GM12875 (cell line): ENCODE data around the gene SVBP.
"Not testable (repeated sequence)": the region's sequence is repeated elsewhere in the genome, so short reads cannot be mapped to it uniquely, and the experiment has no call there.

Experiments
- H3K4me3 ChIP-seq: one replicate; pipeline ENCODE4 v1.5.1; 2011; ENCODE audit warnings: low read depth, low read length, control low read depth
- CTCF ChIP-seq: IDR thresholded peaks from 2 replicates; pipeline ENCODE4 v1.5.1; 2011; ENCODE audit warnings: low read depth, mild to moderate bottlenecking, control low read depth, inconsistent platforms, low read length, moderate library complexity, borderline replicate concordance; ENCODE audit not compliant: insufficient read depth

SVBP gene, protein sequence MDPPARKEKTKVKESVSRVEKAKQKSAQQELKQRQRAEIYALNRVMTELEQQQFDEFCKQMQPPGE

GRCh38 chr1:42816585-42817439, at the start of gene SVBP, which contains the start of gene ERMAP:
TSS of gene SVBP (minus strand) at chr1:42817397. CDS start at chr1:42816544, 853 bp downstream.
TSS of gene ERMAP (plus strand) at chr1:42817122. CDS start at chr1:42830449, 13,327 bp downstream.
- H3K4me3 ChIP-seq: peak within 1 kb of the TSS; percentile 94
- no peak for TF ChIP-seq CTCF

GRCh38 chr1:42866549-42866948, 49.4 kb upstream of the SVBP start:
- TF ChIP-seq CTCF: no peak
- H3K4me3 ChIP-seq: no peak overlapping the region

- TF ChIP-seq CTCF: no peak
Observed at GRCh38 chr1:42861014-42861399, 43.8 kb upstream of the SVBP start.

DNA sequence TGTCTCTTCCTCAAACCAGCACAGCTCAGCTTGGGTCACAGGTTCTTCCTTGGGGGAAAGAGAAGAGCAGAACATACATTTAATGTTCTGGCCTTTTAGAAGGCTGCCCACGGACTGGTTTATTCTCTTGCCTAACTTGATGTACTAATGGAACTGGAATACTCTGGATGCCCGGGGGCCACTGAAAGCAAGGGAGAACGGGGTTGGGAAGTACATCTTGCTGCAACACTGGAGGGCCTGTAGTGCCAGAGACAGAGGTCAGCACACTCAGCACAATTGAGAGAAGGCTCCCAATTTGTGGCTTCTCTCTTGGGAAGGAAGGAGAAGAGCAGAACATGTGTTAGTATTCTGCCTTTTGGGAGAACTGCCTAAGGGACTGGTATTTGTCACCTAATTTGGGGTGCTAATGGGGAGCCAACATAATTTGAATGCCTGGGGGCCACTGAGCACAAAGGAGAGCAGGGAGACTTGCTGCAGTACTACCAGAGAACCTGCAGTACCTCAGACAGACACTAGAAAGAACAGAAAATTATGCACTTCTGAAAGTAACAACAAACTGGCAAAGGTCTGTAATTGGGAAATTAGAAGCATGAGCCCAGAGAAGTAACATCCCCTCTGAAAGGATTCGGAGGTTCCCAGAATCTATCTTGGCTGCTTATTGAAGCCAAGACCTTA, 43.3 kb upstream of the SVBP start:
- no peak overlapping the region for H3K4me3 ChIP-seq
- TF ChIP-seq CTCF: peak; percentile 9; the same call in 1 of the 2 replicates

More at GRCh38 chr1:42861014-42861399, 43.8 kb upstream of the SVBP start:
- H3K4me3 ChIP-seq: no peak overlapping the region

GRCh38 chr1:42859366-42859765, 42.2 kb upstream of the SVBP start:
- not testable (repeated sequence) for H3K4me3 ChIP-seq

DNA sequence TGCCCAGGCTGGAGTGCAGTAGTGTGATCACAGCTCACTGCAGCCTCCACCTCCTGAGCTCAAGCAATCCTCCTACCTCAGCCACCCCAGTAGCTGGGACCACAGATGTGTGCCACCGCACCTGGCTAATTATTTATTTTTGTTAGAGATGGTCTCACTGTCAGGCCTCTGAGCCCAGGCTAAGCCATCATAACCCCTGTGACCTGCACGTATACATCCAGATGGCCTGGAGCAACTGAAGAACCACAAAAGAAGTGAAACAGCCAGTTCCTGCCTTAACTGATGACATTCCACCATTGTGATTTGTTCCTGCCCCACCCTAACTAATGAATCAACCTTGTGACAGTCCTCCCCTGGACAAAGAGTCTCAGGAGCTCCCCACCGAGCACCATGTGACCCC, 39.4 kb upstream of the SVBP start:
- H3K4me3 ChIP-seq: not testable (repeated sequence)

GRCh38 chr1:42853116-42853884, 36.1 kb upstream of the SVBP start:
- no peak overlapping the region for H3K4me3 ChIP-seq
- TF ChIP-seq CTCF: no peak

DNA sequence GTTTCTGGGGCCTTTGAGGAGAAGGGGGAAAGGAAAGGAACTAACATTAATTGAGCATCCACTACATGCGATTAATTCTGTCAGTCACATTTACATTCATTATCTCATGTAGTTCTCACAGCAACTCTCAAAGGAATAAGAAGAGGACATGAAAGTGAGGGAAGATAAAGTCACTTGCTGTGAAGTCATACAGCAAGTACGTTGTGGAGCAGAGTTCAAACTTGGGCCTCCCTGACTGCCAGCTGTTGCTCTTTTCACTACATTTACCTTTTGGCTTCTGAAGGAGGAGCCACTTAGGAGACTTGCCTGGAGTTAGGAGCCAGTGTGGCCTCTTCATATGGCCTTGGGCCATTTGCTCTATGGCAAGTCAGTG, 35.4 kb upstream of the SVBP start:
- TF ChIP-seq CTCF: no peak
- no peak overlapping the region for H3K4me3 ChIP-seq
